Measurements from ENCODE around the gene RHBDF2.

RHBDF2 gene

DNA sequence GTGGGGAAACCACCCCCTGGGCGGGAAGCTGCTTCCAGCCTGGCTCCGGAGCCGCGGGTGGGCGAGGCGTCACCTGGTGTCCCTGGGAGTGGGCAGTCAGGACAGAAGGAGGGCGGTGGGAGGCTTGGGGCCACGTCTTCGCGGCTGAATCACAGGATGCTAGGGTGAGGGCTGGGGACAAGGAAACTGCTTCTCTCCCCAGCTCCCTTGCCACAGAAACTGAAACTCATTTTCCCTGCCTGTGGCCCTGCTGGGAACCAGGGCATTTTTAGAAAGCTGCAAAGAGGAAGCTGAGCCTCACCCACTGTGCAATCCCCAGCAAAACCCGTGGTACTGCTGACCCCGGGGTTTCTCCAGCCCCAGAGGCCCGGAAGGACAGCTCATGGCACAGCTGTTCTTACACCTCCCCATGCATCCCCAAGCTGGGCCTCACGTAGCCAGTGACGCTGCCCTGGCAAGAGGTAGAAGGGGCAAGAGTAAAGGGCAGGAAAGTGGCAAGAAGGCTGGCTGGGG lies 8.2 kb downstream of the RHBDF2 start:
- TF ChIP-seq, protein P1, sequence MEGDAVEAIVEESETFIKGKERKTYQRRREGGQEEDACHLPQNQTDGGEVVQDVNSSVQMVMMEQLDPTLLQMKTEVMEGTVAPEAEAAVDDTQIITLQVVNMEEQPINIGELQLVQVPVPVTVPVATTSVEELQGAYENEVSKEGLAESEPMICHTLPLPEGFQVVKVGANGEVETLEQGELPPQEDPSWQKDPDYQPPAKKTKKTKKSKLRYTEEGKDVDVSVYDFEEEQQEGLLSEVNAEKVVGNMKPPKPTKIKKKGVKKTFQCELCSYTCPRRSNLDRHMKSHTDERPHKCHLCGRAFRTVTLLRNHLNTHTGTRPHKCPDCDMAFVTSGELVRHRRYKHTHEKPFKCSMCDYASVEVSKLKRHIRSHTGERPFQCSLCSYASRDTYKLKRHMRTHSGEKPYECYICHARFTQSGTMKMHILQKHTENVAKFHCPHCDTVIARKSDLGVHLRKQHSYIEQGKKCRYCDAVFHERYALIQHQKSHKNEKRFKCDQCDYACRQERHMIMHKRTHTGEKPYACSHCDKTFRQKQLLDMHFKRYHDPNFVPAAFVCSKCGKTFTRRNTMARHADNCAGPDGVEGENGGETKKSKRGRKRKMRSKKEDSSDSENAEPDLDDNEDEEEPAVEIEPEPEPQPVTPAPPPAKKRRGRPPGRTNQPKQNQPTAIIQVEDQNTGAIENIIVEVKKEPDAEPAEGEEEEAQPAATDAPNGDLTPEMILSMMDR (IDR thresholded peaks at IDR 0.05; ENCODE audit: low read depth, low read length, missing control alignments): no peak
- H3K4me3 ChIP-seq (ENCODE audit: low read depth, low read length): no peak overlapping the region
- DNase-seq (ENCODE audit: low read depth): peak; percentile 13
- in situ Hi-C loops (cut with HindIII; ENCODE audit: low sequenced_read_pairs): no loop called here

DNA sequence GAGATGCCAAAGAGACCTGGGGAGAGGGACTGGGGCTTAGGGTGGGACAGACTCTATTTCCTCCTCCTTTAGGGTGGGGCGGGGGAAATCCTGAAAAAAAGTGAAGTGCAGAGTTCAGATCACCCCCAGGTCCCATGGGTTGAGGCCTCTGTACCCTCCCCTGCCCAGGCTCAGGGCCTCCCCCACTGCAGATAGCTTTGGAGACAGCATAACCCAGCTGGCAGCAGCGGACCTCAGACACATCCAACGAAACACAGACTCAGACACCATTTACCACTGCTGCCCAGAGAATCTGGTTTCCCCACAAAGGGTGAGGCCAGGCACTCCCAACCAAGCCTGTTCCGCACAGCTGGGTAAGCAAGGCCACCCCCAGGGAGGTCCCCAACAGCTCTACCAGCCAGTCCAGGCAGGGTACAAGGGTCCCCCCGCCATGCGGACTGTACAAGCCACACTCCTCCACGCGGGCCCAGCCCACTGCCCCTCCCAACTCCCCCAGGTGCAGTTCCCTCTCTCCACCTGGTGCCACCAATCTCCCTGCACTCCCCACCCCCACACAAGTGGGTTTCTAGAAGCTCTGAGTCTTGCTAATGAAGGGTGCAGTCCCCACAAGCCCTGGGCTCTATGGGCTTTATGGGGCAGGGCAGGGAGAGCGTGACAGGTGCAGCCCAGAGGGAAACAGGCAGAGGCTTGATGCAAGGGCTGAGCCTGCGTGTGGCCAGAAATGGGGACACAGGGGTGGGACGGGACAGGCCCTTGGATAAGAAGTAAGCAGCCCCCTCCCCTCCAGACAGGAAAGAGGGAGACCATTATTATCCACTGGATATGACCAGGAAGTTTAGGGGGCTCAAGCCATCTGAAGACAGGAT lies 8.9 kb downstream of the RHBDF2 start:
- H3K4me3 ChIP-seq (ENCODE audit: low read depth, low read length): no peak overlapping the region
- TF ChIP-seq, protein P1 (IDR thresholded peaks at IDR 0.05; ENCODE audit: low read depth, low read length, missing control alignments): no peak
- no peak for DNase-seq (ENCODE audit: low read depth)
- in situ Hi-C loops (cut with HindIII; ENCODE audit: low sequenced_read_pairs): no loop called here

DNA sequence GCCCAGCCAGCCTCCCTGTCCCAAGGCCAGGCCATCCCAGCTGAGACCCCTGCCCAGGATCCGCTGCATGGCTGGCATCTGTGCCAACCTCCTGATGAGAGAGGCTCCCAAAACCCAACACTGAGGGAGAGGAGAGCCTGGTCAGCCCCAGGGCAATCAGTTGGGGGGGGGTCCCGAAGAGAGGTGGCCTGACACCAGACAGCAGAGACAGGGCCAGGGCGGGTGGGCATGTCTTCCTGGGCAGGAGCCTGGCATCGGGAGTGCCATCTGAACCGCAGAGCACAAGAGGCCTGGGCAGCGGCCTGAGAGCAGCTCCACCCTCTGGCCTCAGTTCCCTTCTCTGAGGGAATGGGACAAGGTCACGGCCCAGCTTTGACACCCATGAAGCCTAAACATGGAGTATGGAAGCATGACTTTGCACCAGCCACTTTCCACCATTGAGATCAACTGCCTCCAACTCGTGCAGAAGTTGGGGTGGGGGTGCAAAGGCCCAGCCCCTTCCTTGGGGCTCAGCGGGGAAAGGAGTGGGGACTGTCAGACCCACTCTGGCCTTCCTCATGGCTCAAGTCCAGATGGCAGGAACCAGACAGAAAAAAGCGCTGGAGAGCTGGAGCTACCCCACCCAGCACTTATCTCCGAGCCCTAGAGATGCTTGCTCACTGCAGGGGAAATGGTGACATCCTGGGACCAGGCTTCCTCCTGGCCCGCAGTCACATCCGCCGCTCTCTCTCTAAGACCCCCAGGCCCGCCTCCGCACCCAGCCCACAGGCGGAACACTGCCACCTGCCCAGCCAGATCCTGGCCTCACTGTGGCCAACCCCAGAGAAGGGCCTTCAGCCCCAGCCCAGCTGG lies 9.7 kb downstream of the RHBDF2 start:
- in situ Hi-C loops (cut with HindIII; ENCODE audit: low sequenced_read_pairs): no loop called here
- no peak overlapping the region for H3K4me3 ChIP-seq (ENCODE audit: low read depth, low read length)
- TF ChIP-seq, protein P1 (IDR thresholded peaks at IDR 0.05; ENCODE audit: low read depth, low read length, missing control alignments): no peak
- DNase-seq (ENCODE audit: low read depth): no peak

DNA sequence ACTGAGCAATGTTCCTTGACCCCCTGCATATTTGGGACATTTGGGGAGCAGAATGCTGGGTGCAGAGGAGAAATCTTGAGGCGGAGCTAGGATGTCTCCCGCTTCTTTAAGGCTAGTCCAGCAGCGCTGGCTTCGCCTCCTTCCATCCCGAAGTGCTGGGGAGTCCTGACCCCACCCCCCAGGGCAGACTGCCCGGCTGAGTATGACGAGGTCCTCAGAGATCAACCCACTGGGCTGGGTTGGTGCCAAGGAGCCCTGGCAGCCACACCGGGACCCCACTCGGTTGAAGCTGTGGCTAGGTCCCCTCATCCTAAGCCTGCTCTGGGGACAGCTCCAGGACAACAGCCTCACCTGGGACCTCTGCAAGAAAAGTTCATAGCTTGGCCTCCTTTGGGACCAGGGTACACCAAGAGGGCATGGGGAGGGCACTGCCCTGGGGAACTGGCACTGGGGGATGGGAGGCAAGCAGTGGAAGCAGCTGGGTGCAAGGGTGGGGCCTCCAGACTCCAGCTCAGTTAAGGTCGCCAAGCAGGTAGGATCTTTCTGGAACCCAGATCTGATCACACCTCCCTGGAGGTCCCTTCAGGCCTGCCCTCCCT lies 11.0 kb downstream of the RHBDF2 start:
- H3K4me3 ChIP-seq (ENCODE audit: low read depth, low read length): no peak overlapping the region
- no peak for DNase-seq (ENCODE audit: low read depth)
- in situ Hi-C loops (cut with HindIII; ENCODE audit: low sequenced_read_pairs): no loop called here
- TF ChIP-seq, protein P1 (IDR thresholded peaks at IDR 0.05; ENCODE audit: low read depth, low read length, missing control alignments): no peak

DNA sequence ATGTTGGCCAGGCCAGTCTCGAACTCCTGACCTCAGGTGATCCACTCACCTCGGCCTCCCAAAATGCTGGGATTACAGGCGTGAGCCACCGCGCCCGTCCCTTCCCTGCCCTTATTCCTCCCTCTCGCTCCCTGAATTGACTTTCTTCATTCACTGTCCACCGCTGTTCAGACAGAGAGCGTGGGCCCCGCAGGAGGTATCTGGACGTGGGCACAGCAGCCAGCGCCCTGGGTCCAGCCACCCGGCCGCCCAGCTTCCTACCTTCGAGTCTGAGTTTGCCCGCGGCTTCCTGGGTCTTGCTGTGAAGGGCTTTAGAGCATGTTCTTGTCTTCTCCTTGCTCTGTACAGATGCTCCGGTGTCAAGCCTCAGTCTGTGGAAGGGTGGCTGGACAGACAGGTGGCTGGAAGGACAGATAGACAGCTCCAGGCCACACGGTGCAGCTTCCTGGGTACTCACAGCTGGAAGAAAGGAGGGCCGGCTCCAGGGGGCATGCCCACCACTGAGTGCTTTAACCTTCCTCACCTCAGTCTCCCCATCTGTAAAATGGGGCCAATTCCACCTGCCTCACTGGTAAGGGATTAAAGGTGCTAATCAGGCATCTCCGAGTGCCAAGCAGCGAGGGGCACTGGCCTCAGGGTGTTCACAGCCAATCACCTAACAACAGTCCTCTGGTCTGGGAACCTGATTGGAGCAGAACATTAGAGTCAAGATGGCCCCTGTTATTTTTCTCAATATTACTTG lies 13.6 kb downstream of the RHBDF2 start:
- no peak for DNase-seq (ENCODE audit: low read depth)
- in situ Hi-C loops (cut with HindIII; ENCODE audit: low sequenced_read_pairs): no loop called here
- no peak overlapping the region for H3K4me3 ChIP-seq (ENCODE audit: low read depth, low read length)
- TF ChIP-seq, protein P1 (IDR thresholded peaks at IDR 0.05; ENCODE audit: low read depth, low read length, missing control alignments): no peak
